ENCODE data around the gene NADSYN1. TPM values are rescaled to one million over a fixed set of nuclear protein-coding genes. Genes with fewer than 3 reads are reported as not detected.

The NADSYN1 gene
- total and polyA plus RNA-seq, 4 donors: 62.8 to 79.3 (median 65.0) TPM

- Histone ChIP-seq H3K4me1 (ENCODE audit: control insufficient read depth in 5 of 5, insufficient read depth in 5 of 5, low read length in 5 of 5) (no peaks in the 10 kb centered on the region), H3K27ac (ENCODE audit: low read depth in 1 of 2, low read length in 1 of 2) (no peak overlapping the region), H3K9ac (ENCODE audit: insufficient read depth in 1 of 2, low read length in 2 of 2) (no peak overlapping the region), H3K9me3 (ENCODE audit: control insufficient read depth in 4 of 4, insufficient read depth in 3 of 4, low read length in 3 of 4) (no peaks in the 10 kb centered on the region), H3K4me3 (no peak overlapping the region), H3K36me3 (ENCODE audit: control insufficient read depth in 4 of 4, insufficient read depth in 4 of 4, low read length in 4 of 4) (no peaks in the 10 kb centered on the region), H3K27me3 (ENCODE audit: control insufficient read depth in 3 of 3, insufficient read depth in 3 of 3, low read length in 2 of 3) (no peaks in the 10 kb centered on the region)
- 86 to 90% methylated on average over 6 of the region's 6 CpGs for WGBS, 2 donors
- no peak for TF ChIP-seq CTCF (IDR thresholded peaks at IDR 0.05; ENCODE audit: control extremely low read depth, extremely low read depth)
- no peak for ATAC-seq (ENCODE audit: insufficient read depth, low FRiP score)
- DNase-seq: no peak
Measured at GRCh38 chr11:71544525-71545214, 91.7 kb downstream of the NADSYN1 start.

- DNase-seq: no peak
- ATAC-seq (ENCODE audit: insufficient read depth, low FRiP score): no peak
- WGBS, 2 donors: 83% methylated on average over 12 of the region's 12 CpGs
- no peak overlapping the region for H3K27ac ChIP-seq (ENCODE audit: low read depth in 1 of 2, low read length in 1 of 2)
- TF ChIP-seq CTCF (IDR thresholded peaks at IDR 0.05; ENCODE audit: control extremely low read depth, extremely low read depth): no peak
- H3K9ac ChIP-seq (ENCODE audit: insufficient read depth in 1 of 2, low read length in 2 of 2): no peak overlapping the region
- no peaks in the 10 kb centered on the region for H3K9me3 ChIP-seq (ENCODE audit: control insufficient read depth in 4 of 4, insufficient read depth in 3 of 4, low read length in 3 of 4)
- H3K27me3 ChIP-seq (ENCODE audit: control insufficient read depth in 3 of 3, insufficient read depth in 3 of 3, low read length in 2 of 3): no peaks in the 10 kb centered on the region
- H3K4me1 ChIP-seq (ENCODE audit: control insufficient read depth in 5 of 5, insufficient read depth in 5 of 5, low read length in 5 of 5): no peaks in the 10 kb centered on the region
- no peak overlapping the region for H3K4me3 ChIP-seq
- H3K36me3 ChIP-seq (ENCODE audit: control insufficient read depth in 4 of 4, insufficient read depth in 4 of 4, low read length in 4 of 4): no peaks in the 10 kb centered on the region
Measured at GRCh38 chr11:71545405-71545966, 92.5 kb downstream of the NADSYN1 start.

GRCh38 chr11:71548120-71548519 lies 95.1 kb downstream of the NADSYN1 start, which contains the start of gene KRTAP5-9:
TSS of gene KRTAP5-9 (plus strand) at chr11:71548420. CDS start at chr11:71548658, 238 bp downstream.
- ATAC-seq (ENCODE audit: insufficient read depth, low FRiP score) (no peak), DNase-seq (no peak)
- no peak within 1 kb of the TSS for H3K9ac ChIP-seq (ENCODE audit: insufficient read depth in 1 of 2, low read length in 2 of 2)
- H3K4me1 ChIP-seq (ENCODE audit: control insufficient read depth in 5 of 5, insufficient read depth in 5 of 5, low read length in 5 of 5): no peaks in the 10 kb centered on the region
- no peak within 1 kb of the TSS for H3K27ac ChIP-seq (ENCODE audit: low read depth in 1 of 2, low read length in 1 of 2)
- H3K4me3 ChIP-seq: no peak within 1 kb of the TSS
- H3K9me3 ChIP-seq (ENCODE audit: control insufficient read depth in 4 of 4, insufficient read depth in 3 of 4, low read length in 3 of 4): no peaks in the 10 kb centered on the region
- TF ChIP-seq CTCF (IDR thresholded peaks at IDR 0.05; ENCODE audit: control extremely low read depth, extremely low read depth): no peak
- no peaks in the 10 kb centered on the region for H3K27me3 ChIP-seq (ENCODE audit: control insufficient read depth in 3 of 3, insufficient read depth in 3 of 3, low read length in 2 of 3)
- WGBS, 2 donors: 64% methylated on average over 5 of the region's 5 CpGs
- no peaks in the 10 kb centered on the region for H3K36me3 ChIP-seq (ENCODE audit: control insufficient read depth in 4 of 4, insufficient read depth in 4 of 4, low read length in 4 of 4)

All from lung (tissue), 12 donors.